GM21717 (cell line): ENCODE measurements around the gene ZBTB48.

Experiments
- ATAC-seq: cut with Tn5 transposase; IDR thresholded peaks from one replicate; pipeline ENCODE4 v1.9.1; 2021; ENCODE audit warnings: mild to moderate bottlenecking, moderate library complexity; ENCODE audit not compliant: unreplicated experiment

Gene ZBTB48

DNA sequence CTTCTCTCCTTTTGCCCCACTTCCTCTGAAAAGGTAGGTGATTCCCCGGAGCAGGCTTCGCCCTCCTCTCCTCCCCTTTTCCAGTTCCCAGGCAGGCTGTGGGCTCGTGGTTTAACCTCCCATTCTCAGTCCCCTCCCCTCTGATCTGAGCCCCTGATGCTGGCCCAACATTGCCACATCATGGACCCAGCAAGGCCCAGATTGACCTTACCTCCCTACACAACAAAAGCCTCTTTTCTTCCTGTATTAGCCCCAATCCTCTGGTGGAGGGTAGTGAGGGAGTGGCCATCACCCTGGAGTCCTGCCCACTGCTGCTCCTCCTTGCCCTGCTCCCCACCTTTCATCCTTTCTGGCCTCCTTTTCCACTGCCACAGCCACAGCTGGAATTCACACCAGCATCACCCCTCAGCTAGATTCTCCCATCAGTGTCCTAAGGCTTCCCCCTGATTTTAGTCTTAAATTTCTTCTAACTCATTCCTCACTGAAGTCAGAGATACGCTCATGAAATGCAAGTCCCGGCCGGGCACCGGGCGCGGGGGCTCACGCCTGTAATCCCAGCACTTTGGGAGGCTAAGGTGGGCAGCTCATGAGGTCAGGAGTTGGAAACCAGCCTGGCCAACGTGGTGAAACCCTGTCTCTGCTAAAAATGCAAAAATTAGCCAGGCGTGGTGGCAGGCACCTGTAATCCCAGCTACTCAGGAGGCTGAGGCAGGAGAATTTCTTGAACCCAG lies 7.0 kb upstream of the ZBTB48 start:
- ATAC-seq = no peak

- no peak for ATAC-seq
Observed at GRCh38 chr1:6574025-6574620, 5.7 kb upstream of the ZBTB48 start.

DNA sequence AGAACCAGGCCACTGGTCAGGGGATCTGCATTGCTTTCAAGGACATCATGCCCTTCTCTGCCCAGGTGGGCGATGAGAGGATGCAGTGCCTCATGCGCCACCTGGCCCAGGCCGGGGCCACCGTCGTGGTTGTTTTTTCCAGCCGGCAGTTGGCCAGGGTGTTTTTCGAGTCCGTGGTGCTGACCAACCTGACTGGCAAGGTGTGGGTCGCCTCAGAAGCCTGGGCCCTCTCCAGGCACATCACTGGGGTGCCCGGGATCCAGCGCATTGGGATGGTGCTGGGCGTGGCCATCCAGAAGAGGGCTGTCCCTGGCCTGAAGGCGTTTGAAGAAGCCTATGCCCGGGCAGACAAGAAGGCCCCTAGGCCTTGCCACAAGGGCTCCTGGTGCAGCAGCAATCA lies 5.0 kb upstream of the ZBTB48 start:
- ATAC-seq = no peak

- no peak for ATAC-seq
Observed at GRCh38 chr1:6577831-6578525, 1.8 kb upstream of the ZBTB48 start.

GRCh38 chr1:6578624-6579373 lies 995 bp upstream of the ZBTB48 start:
- no peak for ATAC-seq

GRCh38 chr1:6580119-6580592 lies 362 bp downstream of the ZBTB48 start:
- no peak for ATAC-seq

- ATAC-seq = no peak
Observed at GRCh38 chr1:6580593-6581409, 1.0 kb downstream of the ZBTB48 start.

DNA sequence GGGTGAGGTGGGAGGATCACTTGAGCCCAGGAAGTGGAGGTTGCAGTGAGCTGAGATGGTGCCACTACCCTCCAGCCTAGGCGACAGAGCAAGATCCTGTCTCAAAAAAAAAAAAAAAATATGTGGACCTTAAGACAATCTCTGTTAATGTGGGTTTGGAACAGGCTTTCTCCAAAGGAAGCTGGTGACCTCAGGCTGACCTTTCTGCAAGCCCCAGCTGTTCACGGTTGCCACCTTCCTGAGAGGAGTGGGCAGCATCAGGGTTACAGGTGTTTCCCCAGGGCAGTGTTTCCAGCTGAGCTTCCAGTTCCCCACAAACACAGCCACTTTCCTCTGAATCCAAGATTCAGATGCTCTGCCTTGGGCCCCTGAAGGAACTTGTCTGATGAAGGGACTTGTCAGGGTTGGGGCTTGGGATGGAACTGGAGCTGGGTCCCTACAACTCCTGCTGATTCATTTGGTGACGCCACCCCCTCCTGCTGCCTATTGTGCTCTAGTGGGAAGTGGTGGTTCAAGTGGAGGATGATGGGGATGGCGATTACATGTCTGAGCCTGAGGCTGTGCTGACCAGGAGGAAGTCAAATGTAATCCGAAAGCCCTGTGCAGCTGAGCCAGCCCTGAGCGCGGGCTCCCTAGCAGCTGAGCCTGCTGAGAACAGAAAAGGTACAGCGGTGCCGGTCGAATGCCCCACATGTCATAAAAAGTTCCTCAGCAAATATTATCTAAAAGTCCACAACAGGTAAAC lies 1.9 kb downstream of the ZBTB48 start:
- ATAC-seq = no peak

GRCh38 chr1:6582370-6582769 lies 2.6 kb downstream of the ZBTB48 start:
- ATAC-seq = no peak

GRCh38 chr1:6584126-6585080 lies 4.6 kb downstream of the ZBTB48 start:
- ATAC-seq = no peak

GRCh38 chr1:6585081-6585722 lies 5.4 kb downstream of the ZBTB48 start:
- no peak for ATAC-seq

GRCh38 chr1:6585841-6586240 lies 6.0 kb downstream of the ZBTB48 start:
- ATAC-seq = no peak

GRCh38 chr1:6586404-6586816 lies 6.6 kb downstream of the ZBTB48 start:
- ATAC-seq = no peak

DNA sequence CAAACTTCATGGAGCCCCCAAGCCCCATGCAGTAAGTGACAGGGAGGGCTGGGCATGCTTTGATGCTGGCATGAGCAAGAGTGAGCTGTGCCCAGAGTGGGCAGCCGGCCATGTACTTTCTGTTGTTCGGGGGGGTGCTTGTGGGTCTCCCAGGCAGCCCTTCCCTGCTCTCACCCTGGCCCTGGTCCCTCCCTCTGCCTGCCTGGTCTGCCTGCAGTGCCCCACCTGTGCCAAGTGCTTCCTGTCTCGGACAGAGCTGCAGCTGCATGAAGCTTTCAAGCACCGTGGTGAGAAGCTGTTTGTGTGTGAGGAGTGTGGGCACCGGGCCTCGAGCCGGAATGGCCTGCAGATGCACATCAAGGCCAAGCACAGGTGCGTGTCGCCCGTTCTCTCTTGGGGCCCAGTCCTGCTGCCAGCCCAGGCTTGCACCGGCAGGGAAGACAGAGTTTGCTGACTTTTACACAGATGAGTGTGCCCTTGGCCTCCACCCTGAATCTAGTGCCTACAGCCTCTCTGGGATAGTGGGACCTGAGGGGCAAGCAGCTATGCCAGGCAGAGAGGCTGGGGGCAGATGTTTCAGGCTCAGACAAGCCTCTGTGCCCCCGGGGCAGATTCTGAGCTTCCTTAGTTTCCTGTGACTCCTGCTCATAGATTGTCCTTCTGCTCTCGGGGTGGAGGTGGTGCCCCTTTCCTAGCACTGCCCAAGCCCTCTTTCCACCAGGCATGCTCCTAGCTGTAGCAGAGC lies 7.6 kb downstream of the ZBTB48 start:
- no peak for ATAC-seq

GRCh38 chr1:6588128-6588892 lies 8.5 kb downstream of the ZBTB48 start:
- no peak for ATAC-seq

DNA sequence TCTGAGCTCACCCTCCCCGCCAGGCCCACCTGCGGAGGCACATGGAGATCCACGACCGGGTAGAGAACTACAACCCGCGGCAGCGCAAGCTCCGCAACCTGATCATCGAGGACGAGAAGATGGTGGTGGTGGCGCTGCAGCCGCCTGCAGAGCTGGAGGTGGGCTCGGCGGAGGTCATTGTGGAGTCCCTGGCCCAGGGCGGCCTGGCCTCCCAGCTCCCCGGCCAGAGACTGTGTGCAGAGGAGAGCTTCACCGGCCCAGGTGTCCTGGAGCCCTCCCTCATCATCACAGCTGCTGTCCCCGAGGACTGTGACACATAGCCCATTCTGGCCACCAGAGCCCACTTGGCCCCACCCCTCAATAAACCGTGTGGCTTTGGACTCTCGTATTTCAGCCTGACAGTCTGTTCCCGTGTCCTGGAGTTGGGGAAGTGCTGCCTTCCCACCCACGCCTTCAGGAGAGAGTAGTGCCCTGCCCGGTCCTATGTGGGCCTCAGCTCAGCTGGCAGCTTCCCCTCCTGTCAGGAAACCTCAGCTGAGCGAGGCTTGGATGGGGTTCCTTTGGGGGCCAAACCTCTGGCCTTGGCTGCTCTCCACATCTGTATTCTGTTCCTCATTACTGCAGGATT lies 9.2 kb downstream of the ZBTB48 start:
- ATAC-seq = no peak
